ENCODE measurements around the gene PIGT. TPM values are rescaled to one million over a fixed set of nuclear protein-coding genes. Genes with fewer than 3 reads are reported as not detected.

The PIGT gene
- total RNA-seq, 1 experiment from 2014 or later: 63.7 TPM

GRCh38 chr20:45420125-45420524, 4.2 kb downstream of the PIGT start:
- Mint-ChIP-seq H3K4me1 (peaks cover 10% of the 10 kb centered on the region), H3K27ac (no peak overlapping the region), H3K4me3 (no peak overlapping the region), H3K9me3 (no peaks in the 10 kb centered on the region), H3K27me3 (ENCODE audit: low read depth) (no peaks in the 10 kb centered on the region), H3K36me3 (peaks cover 45% of the 10 kb centered on the region)
- DNase-seq (ENCODE audit: low spot score): no peak
- TF ChIP-seq ZNF263 (CRISPR knock-in tag; IDR thresholded peaks at IDR 0.05; ENCODE audit: low read depth) (no peak), OVOL2 (CRISPR knock-in tag; IDR thresholded peaks at IDR 0.05; ENCODE audit: borderline replicate concordance) (no peak), ELF4 (CRISPR knock-in tag; IDR thresholded peaks at IDR 0.05; ENCODE audit: low read depth) (no peak), ZNF232 (CRISPR knock-in tag; IDR thresholded peaks at IDR 0.05) (no peak), TEAD4 (CRISPR knock-in tag; IDR thresholded peaks at IDR 0.05) (no peak), IRF1 (CRISPR knock-in tag; IDR thresholded peaks at IDR 0.05) (no peak), ZNF512 (CRISPR knock-in tag; IDR thresholded peaks at IDR 0.05; ENCODE audit: borderline replicate concordance) (no peak), PRDM15 (CRISPR knock-in tag; IDR thresholded peaks at IDR 0.05) (no peak), NR2C2 (CRISPR knock-in tag; IDR thresholded peaks at IDR 0.05) (no peak), FOXK1 (CRISPR knock-in tag; IDR thresholded peaks at IDR 0.05) (no peak), E2F1 (CRISPR knock-in tag; IDR thresholded peaks at IDR 0.05) (no peak), CTCF (IDR thresholded peaks at IDR 0.05) (no peak), SP1 (CRISPR knock-in tag; conservative IDR thresholded peaks at IDR 0.05) (no peak), CREB1 (CRISPR knock-in tag; IDR thresholded peaks at IDR 0.05) (no peak), USF1 (CRISPR knock-in tag; IDR thresholded peaks at IDR 0.05) (no peak)
- ATAC-seq: no peak
- ChIA-PET POLR2A (no interaction called here), CTCF (interaction anchor here (1.0 kb wide), 1 partner anchor 47 kb away, joined by 3 read pairs; no protein-coding TSS in a partner anchor)

- ATAC-seq (no peak), DNase-seq (ENCODE audit: low spot score) (no peak)
- H3K27me3 Mint-ChIP-seq (ENCODE audit: low read depth): no peaks in the 10 kb centered on the region
- no peak overlapping the region for H3K4me3 Mint-ChIP-seq
- TF ChIP-seq ETV6 (CRISPR knock-in tag; IDR thresholded peaks at IDR 0.05) (no peak), SOX15 (CRISPR knock-in tag; IDR thresholded peaks at IDR 0.05) (no peak), E2F1 (CRISPR knock-in tag; IDR thresholded peaks at IDR 0.05) (no peak), ZNF512 (CRISPR knock-in tag; IDR thresholded peaks at IDR 0.05; ENCODE audit: borderline replicate concordance) (no peak)
- ChIA-PET CTCF (interaction anchor here (1.2 kb wide), 1 partner anchor 13 kb away, joined by 3 read pairs; no protein-coding TSS in a partner anchor), POLR2A (no interaction called here)
- H3K27ac Mint-ChIP-seq: no peak overlapping the region
- H3K36me3 Mint-ChIP-seq: peaks cover 47% of the 10 kb centered on the region
- H3K4me1 Mint-ChIP-seq: no peaks in the 10 kb centered on the region
- H3K9me3 Mint-ChIP-seq: no peaks in the 10 kb centered on the region
These were observed 7.8 kb downstream of the PIGT start for GRCh38 chr20:45423700-45424099.
